K562 (cell line): ENCODE results near the gene WDR20. TPM values are rescaled to one million over a fixed set of nuclear protein-coding genes. Genes with fewer than 3 reads are reported as not detected.

Source experiments
- ARHGAP35 ChIP-seq: fragments of 450-650 bp; IDR thresholded peaks from 2 replicates; pipeline ENCODE4 v1.6.1; 2018; ENCODE audit not compliant: partially characterized antibody
- STAG1 ChIP-seq: sonication (generic); formaldehyde crosslinking; IDR thresholded peaks from 2 replicates; pipeline ENCODE4 v1.5.0; 2020; ENCODE audit warnings: missing genetic modification reagents, borderline replicate concordance
- ZNF140 ChIP-seq: fragments of 250-450 bp; sonication (Bioruptor Pico); IDR thresholded peaks from 2 replicates; pipeline ENCODE4 v1.8.0; 2021; ENCODE audit warnings: moderate library complexity, mild to moderate bottlenecking, inconsistent platforms
- polyA plus RNA-seq, 8 experiments: library from polyadenylated mRNA; depleted of rRNA in 4 of 8; stranded (reverse) in 5 of 8; unstranded in 3 of 8; fragments of >200 nt; fragmentation: Nextera tagmentation in 2 of 8; fragmentation: Illumina TruSeq in 1 of 8; extraction: Ambion mirVana in 2 of 8; extraction: Trizol in 1 of 8; gene quantifications; 2 replicates each; pipeline versions ENCODE4 v1.2.1 to v1.2.3, GENCODE V29; 2011 to 2014; ENCODE audit warnings: inconsistent platforms in 1 of 8, missing spikeins in 1 of 8
- total RNA-seq, 7 experiments: library from RNA; depleted of rRNA in 6 of 7; stranded (reverse); fragments of >200 nt in 6 of 7; fragmentation: Illumina TruSeq in 2 of 7; extraction: Trizol in 2 of 7; gene quantifications; 2 replicates each; pipeline versions ENCODE4 v1.2.1 to v1.2.3, GENCODE V29; 2011 to 2021; ENCODE audit warnings: low replicate concordance in 1 of 7
- TF ChIP-seq, protein P1 (sequence below), 2 experiments: fragments of 450-650 bp in 1 of 2; sonication (generic) in 1 of 2; formaldehyde crosslinking in 1 of 2; IDR thresholded peaks; 2 replicates each; pipeline versions ENCODE4 v1.7.1 to v1.9.0; 2016 to 2022; ENCODE audit warnings: inconsistent platforms in 1 of 2, mild to moderate bottlenecking in 1 of 2, missing genetic modification reagents in 1 of 2

WDR20 gene
- total and polyA plus RNA-seq, 9 of the 15 experiments (the other 6 are each of a cell fraction or from before 2014, with no cell fraction given), result 7.0 to 15.3 (median 11.8) TPM

DNA sequence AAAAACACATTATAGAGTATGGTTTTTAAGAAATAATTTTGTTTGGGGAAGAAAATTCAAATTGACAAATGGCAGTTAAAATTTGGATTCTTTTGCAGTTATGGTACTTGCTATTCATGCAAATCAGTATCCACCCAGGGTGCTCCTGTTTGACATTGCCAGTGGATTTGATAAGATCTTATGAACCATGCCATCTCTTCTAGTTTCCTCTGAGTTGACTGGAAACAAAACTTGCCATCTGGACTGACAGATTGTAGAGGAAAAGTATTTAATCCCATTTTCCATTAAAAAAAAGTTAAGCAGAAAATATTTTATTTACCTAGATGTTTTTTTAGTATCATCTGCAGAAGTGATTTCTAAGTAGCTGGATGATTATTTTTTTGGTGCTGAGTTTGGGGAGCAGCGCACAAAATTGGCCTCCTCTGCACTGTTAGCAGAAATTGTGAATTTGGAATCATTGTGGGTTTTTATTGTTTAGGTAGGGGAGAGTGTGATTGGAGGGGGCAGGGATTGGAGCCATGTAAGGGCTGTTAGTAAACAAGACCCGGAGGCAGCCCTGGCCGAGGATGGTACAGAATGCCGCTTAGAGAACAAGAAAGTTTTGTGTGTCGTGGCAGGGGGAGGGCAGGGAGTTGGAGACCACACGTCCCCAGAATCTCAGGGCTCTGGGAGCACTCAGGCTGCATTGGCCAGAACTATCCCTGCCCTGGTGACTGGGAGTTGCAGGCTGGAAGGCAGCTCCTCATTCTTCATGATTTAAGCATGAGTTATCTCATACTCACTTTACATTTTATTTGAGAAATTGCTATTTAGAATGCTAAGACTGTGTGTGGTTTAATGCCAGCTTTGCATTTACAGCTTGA is 56.6 kb downstream of the WDR20 start (continued):
- TF ChIP-seq, protein P1, sequence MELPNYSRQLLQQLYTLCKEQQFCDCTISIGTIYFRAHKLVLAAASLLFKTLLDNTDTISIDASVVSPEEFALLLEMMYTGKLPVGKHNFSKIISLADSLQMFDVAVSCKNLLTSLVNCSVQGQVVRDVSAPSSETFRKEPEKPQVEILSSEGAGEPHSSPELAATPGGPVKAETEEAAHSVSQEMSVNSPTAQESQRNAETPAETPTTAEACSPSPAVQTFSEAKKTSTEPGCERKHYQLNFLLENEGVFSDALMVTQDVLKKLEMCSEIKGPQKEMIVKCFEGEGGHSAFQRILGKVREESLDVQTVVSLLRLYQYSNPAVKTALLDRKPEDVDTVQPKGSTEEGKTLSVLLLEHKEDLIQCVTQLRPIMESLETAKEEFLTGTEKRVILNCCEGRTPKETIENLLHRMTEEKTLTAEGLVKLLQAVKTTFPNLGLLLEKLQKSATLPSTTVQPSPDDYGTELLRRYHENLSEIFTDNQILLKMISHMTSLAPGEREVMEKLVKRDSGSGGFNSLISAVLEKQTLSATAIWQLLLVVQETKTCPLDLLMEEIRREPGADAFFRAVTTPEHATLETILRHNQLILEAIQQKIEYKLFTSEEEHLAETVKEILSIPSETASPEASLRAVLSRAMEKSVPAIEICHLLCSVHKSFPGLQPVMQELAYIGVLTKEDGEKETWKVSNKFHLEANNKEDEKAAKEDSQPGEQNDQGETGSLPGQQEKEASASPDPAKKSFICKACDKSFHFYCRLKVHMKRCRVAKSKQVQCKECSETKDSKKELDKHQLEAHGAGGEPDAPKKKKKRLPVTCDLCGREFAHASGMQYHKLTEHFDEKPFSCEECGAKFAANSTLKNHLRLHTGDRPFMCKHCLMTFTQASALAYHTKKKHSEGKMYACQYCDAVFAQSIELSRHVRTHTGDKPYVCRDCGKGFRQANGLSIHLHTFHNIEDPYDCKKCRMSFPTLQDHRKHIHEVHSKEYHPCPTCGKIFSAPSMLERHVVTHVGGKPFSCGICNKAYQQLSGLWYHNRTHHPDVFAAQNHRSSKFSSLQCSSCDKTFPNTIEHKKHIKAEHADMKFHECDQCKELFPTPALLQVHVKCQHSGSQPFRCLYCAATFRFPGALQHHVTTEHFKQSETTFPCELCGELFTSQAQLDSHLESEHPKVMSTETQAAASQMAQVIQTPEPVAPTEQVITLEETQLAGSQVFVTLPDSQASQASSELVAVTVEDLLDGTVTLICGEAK (IDR thresholded peaks at IDR 0.05), result no peak
- TF ChIP-seq, protein P1 (CRISPR knock-in tag; IDR thresholded peaks at IDR 0.05), result no peak
- TF ChIP-seq ARHGAP35 (no peak), ZNF140 (no peak), STAG1 (CRISPR knock-in tag) (no peak)
